Upper lobe of left lung (tissue), 6 donors: Measurements from ENCODE around the gene WNT8B. TPM values are rescaled to one million over a fixed set of nuclear protein-coding genes. Genes with fewer than 3 reads are reported as not detected.

ENCODE experiments used
- ATAC-seq, 2 donors: fragments of 200-7000 bp; cut with Tn5 transposase; one replicate each; pipeline ENCODE4 v1.9.1; 2022; ENCODE audit warnings: mild to moderate bottlenecking in 2 of 2, moderate library complexity in 2 of 2; ENCODE audit not compliant: low FRiP score in 2 of 2
- DNase-seq, 2 donors: peaks; one replicate each; pipeline ENCODE4 v3.0.0-alpha.2; 2019 to 2020
- H3K27ac ChIP-seq, 4 donors: fragments of 200-600 bp; sonication (generic); one replicate each; pipeline ENCODE4 v1.5.1; 2016 to 2019
- H3K27me3 ChIP-seq, 4 donors: fragments of 200-600 bp; sonication (generic); one replicate each; pipeline ENCODE4 v1.5.1; 2017 to 2019
- H3K36me3 ChIP-seq, 4 donors: fragments of 200-600 bp; sonication (generic); one replicate each; pipeline ENCODE4 v1.5.1; 2016 to 2019
- H3K4me1 ChIP-seq, 4 donors: fragments of 200-600 bp; sonication (generic); one replicate each; pipeline ENCODE4 v1.5.1; 2018 to 2019
- H3K4me3 ChIP-seq, 4 donors: fragments of 200-600 bp; sonication (generic); one replicate each; pipeline ENCODE4 v1.5.1; 2017 to 2019; ENCODE audit warnings: mild to moderate bottlenecking in 2 of 4, moderate library complexity in 1 of 4
- H3K9me3 ChIP-seq, 4 donors: fragments of 200-600 bp; sonication (generic); one replicate each; pipeline ENCODE4 v1.5.1; 2018 to 2019
- EP300 ChIP-seq, 4 donors: sonication (generic); formaldehyde crosslinking; IDR thresholded peaks; one replicate each; pipeline ENCODE4 v1.5.1; 2017; ENCODE audit warnings: antibody characterized with exemption in 4 of 4, control low read depth in 2 of 4
- POLR2A ChIP-seq, 4 donors: fragments of 450-650 bp; IDR thresholded peaks; one replicate each; pipeline ENCODE4 v1.5.1; 2016 to 2017; ENCODE audit warnings: antibody characterized with exemption in 4 of 4, mild to moderate bottlenecking in 2 of 4
- POLR2AphosphoS5 ChIP-seq, 2 donors: sonication (generic); formaldehyde crosslinking; IDR thresholded peaks; one replicate each; pipeline ENCODE4 v1.5.1; 2017; ENCODE audit warnings: antibody characterized with exemption in 2 of 2
- WGBS, 2 donors: methylation state at CpG; one replicate each; pipeline ENCODE4 v1.1.5; 2017 to 2018; 5-methylcytosine and 5-hydroxymethylcytosine counted together
- total RNA-seq, 6 donors: library from RNA; depleted of rRNA in 4 of 6; stranded (reverse); fragments of >200 nt in 4 of 6; gene quantifications; one replicate each; pipeline versions ENCODE4 v1.1.0 to v1.2.1, GENCODE V29; 2016 to 2021
- TF ChIP-seq, protein P1 (sequence below), 6 experiments: fragments of 450-650 bp in 4 of 6; fragments of 200-600 bp in 2 of 6; sonication (generic) in 2 of 6; IDR thresholded peaks; one replicate each; pipeline ENCODE4 v1.5.1; 2016 to 2019; ENCODE audit warnings: antibody characterized with exemption in 6 of 6
- donor health status: DM: no; HTN: no; CAD: no; lungs with moderate emphysema.
- donor health status: DM: no; HTN: yes; CAD: no; lungs with severe emphysema.

WNT8B gene
- total RNA-seq, 6 donors from 2014 or later, result 0.17 TPM; not detected in 5

DNA sequence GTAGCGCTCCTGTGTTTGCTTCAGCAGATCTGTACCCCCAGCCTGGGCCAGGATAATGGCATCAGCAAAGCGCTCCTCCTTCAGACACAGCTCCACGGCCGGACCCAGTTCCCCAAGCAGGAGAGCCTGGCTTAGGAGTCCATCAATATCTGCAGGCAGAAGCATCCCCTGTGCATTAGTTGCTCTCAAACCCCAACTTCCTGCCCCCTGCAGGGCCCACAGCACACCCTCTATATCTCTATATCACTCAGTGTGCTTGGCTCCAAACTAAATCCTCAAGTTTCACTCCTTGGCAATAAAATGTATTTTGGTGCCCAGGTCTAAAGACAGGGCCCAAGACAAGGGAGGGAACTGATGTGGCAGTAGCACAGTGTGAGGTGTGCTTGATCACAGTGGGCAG, 35.2 kb downstream of the WNT8B start:
- peaks cover 9 to 74% (median 45%) of the 10 kb centered on the region in 4 donors for H3K36me3 ChIP-seq

DNA sequence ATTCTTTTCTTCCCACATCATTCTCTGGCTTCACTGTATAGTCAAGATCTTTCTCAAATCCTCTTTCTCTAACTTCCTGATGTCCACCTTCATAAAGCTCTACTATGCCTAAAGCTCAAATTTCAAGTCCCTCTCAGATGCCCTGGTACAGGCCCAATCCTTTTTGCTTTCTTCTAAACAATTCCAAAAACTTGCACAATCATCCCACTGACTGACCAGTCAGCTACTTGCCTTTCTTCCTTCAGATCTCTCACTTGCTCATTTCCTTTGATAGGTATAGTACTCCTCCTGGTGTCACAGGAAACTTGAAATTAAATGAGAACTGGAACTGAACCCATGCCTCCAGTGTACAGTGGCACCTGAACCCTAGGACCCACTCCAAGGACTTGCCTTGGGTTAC, 38.6 kb downstream of the WNT8B start:
- Histone ChIP-seq H3K4me1 (no peaks in the 10 kb centered on the region), H3K27me3 (no peaks in the 10 kb centered on the region), H3K27ac (no peak overlapping the region), H3K4me3 (no peak overlapping the region), H3K36me3 (peaks cover 9 to 61% (median 40%) of the 10 kb centered on the region in 4 donors), H3K9me3 (no peaks in the 10 kb centered on the region)
- ATAC-seq (no peak), DNase-seq (no peak)
- TF ChIP-seq EP300 (IDR thresholded peaks at IDR 0.05) (no peak), POLR2AphosphoS5 (IDR thresholded peaks at IDR 0.05) (no peak), POLR2A (IDR thresholded peaks at IDR 0.05) (no peak)
- TF ChIP-seq, protein P1, sequence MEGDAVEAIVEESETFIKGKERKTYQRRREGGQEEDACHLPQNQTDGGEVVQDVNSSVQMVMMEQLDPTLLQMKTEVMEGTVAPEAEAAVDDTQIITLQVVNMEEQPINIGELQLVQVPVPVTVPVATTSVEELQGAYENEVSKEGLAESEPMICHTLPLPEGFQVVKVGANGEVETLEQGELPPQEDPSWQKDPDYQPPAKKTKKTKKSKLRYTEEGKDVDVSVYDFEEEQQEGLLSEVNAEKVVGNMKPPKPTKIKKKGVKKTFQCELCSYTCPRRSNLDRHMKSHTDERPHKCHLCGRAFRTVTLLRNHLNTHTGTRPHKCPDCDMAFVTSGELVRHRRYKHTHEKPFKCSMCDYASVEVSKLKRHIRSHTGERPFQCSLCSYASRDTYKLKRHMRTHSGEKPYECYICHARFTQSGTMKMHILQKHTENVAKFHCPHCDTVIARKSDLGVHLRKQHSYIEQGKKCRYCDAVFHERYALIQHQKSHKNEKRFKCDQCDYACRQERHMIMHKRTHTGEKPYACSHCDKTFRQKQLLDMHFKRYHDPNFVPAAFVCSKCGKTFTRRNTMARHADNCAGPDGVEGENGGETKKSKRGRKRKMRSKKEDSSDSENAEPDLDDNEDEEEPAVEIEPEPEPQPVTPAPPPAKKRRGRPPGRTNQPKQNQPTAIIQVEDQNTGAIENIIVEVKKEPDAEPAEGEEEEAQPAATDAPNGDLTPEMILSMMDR (IDR thresholded peaks at IDR 0.05), result no peak

More for the DNA sequence above, 35.2 kb downstream of the WNT8B start:
- ATAC-seq (no peak), DNase-seq (no peak)
- Histone ChIP-seq H3K27ac (no peak overlapping the region), H3K4me1 (no peaks in the 10 kb centered on the region), H3K27me3 (no peaks in the 10 kb centered on the region), H3K4me3 (no peak overlapping the region), H3K9me3 (no peaks in the 10 kb centered on the region)
- TF ChIP-seq, protein P1 (IDR thresholded peaks at IDR 0.05), result no peak
- no peak for TF ChIP-seq POLR2A (IDR thresholded peaks at IDR 0.05)
- TF ChIP-seq EP300 (IDR thresholded peaks at IDR 0.05), result no peak
- TF ChIP-seq POLR2AphosphoS5 (IDR thresholded peaks at IDR 0.05), result no peak
- 91 to 94% methylated on average over 3 to 4 of the region's 4 CpGs for WGBS, 2 donors

DNA sequence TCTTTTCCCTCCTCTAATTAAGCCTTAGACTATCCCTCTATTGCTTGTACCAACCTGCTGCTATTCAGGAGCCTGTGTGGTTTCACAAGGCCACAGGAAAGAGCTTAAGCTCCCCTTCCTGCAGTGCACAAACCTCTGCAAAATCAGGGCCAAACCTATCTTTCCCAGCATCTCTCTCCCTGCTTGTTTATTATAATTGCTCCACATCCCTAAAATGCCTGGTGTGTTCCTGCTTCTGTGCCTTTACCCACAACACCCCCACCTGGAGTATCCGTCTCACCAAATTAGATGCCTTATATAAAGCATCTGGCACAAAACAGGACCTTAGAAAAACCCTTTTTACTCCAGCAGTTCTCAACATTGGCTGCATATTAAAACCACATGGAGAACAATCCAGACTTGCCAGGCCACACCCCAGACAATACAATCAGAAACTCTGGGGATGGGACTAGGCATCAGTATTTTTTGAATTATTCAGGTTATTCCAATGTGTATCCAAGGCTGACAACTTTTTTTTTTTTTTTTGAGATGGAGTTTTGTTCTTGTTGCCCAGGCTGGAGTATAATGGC, 40.2 kb downstream of the WNT8B start:
- no peak overlapping the region for H3K27ac ChIP-seq
- DNase-seq, result no peak
- H3K9me3 ChIP-seq, result no peaks in the 10 kb centered on the region
- no peaks in the 10 kb centered on the region for H3K27me3 ChIP-seq
- TF ChIP-seq, protein P1 (IDR thresholded peaks at IDR 0.05), result no peak
- TF ChIP-seq POLR2A (IDR thresholded peaks at IDR 0.05), result no peak
- TF ChIP-seq EP300 (IDR thresholded peaks at IDR 0.05), result no peak
- no peak for TF ChIP-seq POLR2AphosphoS5 (IDR thresholded peaks at IDR 0.05)
- no peak overlapping the region for H3K4me3 ChIP-seq
- peaks cover 4 to 59% (median 35%) of the 10 kb centered on the region in 4 donors for H3K36me3 ChIP-seq
- H3K4me1 ChIP-seq, result no peaks in the 10 kb centered on the region
- WGBS, 2 donors, result 91 to 100% methylated on average over 1 of the region's 1 CpG
- no peak for ATAC-seq

DNA sequence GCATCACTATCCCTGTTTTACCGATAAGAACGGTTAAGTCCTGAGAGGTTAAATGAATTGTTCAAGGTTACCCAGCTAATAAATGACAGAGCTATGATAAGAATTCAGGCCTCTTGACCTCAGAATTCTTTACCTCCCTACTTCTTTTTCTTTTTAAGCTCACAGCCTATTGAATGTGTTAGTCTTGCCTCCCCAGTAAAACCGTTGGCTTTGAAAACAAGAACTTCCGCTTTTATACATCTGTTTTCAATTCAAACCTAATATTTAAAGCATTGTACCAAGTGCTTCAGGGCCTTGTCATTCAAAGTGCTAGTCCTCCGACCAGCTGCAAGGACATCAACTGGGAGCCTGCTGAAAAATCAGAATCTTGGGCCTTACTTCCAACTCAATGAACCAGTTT, 41.3 kb downstream of the WNT8B start:
- WGBS, 2 donors, result 78 to 84% methylated on average over 5 of the region's 5 CpGs
- Histone ChIP-seq H3K27ac (no peak overlapping the region), H3K4me3 (no peak overlapping the region), H3K27me3 (no peaks in the 10 kb centered on the region), H3K36me3 (peaks cover 4 to 49% (median 30%) of the 10 kb centered on the region in 4 donors), H3K4me1 (no peaks in the 10 kb centered on the region), H3K9me3 (no peaks in the 10 kb centered on the region)
- DNase-seq, result no peak
- ATAC-seq, result no peak
- TF ChIP-seq POLR2AphosphoS5 (IDR thresholded peaks at IDR 0.05), result no peak
- TF ChIP-seq EP300 (IDR thresholded peaks at IDR 0.05), result no peak
- no peak for TF ChIP-seq POLR2A (IDR thresholded peaks at IDR 0.05)
- TF ChIP-seq, protein P1 (IDR thresholded peaks at IDR 0.05), result no peak

DNA sequence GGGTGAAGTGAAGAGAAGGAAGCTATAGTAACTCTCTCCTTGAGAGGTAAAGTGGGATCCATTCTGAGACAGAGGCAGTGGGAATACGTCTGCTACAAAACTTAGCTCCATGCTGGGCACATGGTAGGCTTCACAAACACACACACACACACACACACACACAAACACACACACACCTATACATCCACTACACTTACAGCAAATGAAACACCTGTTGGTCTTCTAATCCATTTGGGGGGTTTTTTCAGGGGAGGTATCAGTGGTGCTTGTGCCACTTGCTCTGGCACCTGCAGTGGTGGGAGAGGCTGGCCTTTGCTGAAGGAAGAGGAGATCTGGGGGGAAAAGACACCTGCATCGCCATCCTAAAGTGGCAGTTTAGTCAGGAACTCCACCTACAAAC, 42.4 kb downstream of the WNT8B start:
- ATAC-seq, result no peak
- Histone ChIP-seq H3K27ac (no peak overlapping the region), H3K4me3 (no peak overlapping the region), H3K27me3 (no peaks in the 10 kb centered on the region), H3K4me1 (no peaks in the 10 kb centered on the region), H3K36me3 (peaks cover 4 to 44% (median 26%) of the 10 kb centered on the region in 4 donors), H3K9me3 (no peaks in the 10 kb centered on the region)
- no peak for TF ChIP-seq EP300 (IDR thresholded peaks at IDR 0.05)
- TF ChIP-seq, protein P1 (IDR thresholded peaks at IDR 0.05), result no peak
- TF ChIP-seq POLR2AphosphoS5 (IDR thresholded peaks at IDR 0.05), result no peak
- TF ChIP-seq POLR2A (IDR thresholded peaks at IDR 0.05), result no peak
- DNase-seq, result no peak
- 94 to 100% methylated on average over 2 of the region's 2 CpGs for WGBS, 2 donors
